SKM-1 treated with dmso at 0.1 percent for 144 hours (cell line): ENCODE measurements around the gene SLC2A10.

Experiments used
- DNase-seq: peaks from one replicate; lab custom pipeline; 2025; ENCODE audit not compliant: unreplicated experiment; lab: John Stamatoyannopoulos, UW

The SLC2A10 gene

GRCh38 chr20:46761566-46761965 is 52.1 kb downstream of the SLC2A10 start:
- no peak for DNase-seq

- DNase-seq, result no peak
These were observed 54.6 kb downstream of the SLC2A10 start for GRCh38 chr20:46764068-46764467.

- DNase-seq, result no peak
These were observed 56.2 kb downstream of the SLC2A10 start for GRCh38 chr20:46765506-46766120.

DNA sequence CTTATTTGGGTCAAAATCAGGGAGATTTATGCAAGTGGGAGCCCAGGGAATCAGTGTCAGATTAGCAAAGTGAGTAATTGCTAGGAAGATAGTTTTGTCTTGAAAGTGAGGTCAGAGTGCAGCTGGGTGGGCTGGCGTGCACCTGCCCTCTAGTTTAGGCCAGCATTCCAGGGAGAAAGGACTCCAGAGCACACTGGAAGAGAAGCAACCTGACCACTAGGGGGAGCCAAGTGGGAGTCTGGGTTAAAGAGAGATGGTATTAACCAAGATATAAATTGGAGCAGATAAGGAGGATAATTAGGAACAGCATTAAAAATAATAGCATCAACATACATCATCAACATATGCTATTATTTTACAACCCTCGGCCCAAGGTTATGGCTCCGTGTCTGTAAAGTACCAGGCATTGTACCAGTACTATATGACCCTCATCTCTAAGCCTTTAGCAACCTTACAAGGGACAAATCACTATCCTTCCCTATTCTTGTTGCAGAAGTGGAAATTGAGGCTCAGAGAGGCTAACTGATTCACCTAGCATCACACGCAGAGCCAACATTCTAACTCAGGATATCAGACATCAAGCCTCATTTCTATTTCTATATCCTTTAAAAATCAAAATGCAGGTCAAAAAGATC is 57.8 kb downstream of the SLC2A10 start:
- DNase-seq, result peak; percentile 13

DNA sequence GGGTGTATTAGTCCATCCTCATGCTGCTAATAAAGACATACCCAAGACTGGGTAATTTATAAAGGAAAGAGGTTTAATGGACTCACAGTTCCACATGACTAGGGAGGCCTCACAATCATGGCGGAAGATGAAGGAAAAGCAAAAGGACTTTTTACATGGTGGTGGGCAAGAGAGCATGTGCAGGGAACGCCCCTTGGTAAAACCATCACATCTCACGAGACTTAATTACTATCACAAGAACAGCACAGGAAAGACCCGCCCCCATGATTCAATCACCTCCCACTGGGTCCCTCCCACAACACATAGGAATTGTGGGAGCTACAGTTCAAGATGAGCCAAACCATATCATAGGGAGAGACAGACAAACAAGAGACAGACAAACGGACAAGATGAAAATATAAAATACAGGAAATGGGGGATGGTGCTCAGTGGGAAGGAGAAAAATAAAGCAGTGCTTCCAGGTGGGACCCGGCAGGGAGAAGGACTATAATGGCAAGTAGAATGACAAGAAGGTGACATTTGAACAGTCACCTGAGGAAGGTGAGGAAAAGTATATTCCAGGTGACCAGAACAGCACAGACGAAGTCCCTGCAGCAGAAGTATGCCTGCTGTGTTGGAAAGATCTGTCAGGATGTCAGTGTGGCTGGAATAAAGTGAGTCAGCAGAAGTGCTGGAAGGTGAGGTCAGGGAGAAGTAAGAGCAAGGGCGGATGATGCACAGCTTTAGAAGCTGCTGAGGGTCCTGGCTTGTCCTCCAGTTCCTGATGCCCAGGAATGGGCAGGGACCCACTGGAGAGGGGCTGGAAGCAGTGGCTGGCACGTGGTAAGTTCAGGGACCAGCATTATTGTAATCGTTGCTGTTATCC is 61.1 kb downstream of the SLC2A10 start:
- no peak for DNase-seq

- no peak for DNase-seq
These were observed 61.7 kb downstream of the SLC2A10 start for GRCh38 chr20:46771195-46771588.

GRCh38 chr20:46772901-46773300 is 63.5 kb downstream of the SLC2A10 start:
- DNase-seq, result no peak

- no peak for DNase-seq
These were observed 64.2 kb downstream of the SLC2A10 start for GRCh38 chr20:46773680-46774079.

DNA sequence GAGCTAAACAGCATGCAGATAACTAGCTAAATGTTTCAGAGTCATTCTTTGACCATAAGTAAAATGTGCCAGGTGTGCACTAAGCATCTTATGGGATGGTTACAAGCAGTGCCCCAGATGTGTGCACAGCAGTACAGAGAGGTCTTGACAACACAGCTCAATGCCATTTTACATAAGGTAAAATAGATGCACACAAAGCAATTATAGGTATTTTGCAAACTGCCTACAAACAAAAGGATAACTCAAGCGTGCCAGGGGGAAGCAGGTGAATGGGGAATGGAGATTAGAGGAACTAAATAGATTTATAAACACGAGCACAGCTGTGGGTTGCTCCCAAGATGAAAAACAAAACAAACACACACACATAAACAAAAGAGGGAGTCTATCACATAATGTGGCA is 64.8 kb downstream of the SLC2A10 start:
- no peak for DNase-seq

GRCh38 chr20:46774943-46775560 is 65.6 kb downstream of the SLC2A10 start:
- DNase-seq, result no peak

DNA sequence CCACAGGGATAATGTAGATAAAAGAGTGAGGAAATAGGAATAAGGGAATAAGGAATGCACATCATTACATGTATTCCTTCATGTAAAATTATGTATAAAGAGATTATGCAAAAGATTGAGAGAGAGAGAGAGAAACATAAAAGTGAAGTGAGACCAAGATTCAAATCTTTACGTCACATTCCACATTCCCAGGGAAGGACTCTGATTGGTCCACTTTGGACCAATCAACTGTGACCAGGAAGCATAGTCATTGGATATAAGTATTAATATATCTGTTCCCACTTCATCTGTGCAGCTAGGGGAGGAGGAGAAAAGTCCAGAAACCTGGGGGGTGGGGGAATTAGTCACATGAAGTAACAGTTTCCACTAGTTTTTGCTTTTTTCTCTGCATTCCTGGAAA is 66.4 kb downstream of the SLC2A10 start:
- DNase-seq, result no peak

DNA sequence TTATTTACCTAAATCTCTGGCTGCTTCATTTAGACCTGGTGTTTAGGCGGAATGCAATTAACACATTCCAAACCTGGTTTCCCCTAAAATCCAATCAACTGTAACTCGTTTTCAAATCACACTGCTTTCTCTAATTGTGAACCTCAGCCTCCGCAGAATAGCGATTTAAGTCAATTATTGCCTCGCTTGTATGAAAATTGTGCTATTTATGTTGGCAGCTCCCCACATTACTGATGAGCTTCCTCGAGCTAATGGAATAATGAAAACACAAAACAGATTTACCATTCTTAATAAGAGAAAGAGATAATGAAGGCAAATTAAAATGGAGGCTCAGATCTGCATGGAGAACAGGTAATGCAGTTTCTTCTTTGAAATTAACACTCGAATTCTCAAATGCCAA is 67.9 kb downstream of the SLC2A10 start:
- DNase-seq, result no peak

DNA sequence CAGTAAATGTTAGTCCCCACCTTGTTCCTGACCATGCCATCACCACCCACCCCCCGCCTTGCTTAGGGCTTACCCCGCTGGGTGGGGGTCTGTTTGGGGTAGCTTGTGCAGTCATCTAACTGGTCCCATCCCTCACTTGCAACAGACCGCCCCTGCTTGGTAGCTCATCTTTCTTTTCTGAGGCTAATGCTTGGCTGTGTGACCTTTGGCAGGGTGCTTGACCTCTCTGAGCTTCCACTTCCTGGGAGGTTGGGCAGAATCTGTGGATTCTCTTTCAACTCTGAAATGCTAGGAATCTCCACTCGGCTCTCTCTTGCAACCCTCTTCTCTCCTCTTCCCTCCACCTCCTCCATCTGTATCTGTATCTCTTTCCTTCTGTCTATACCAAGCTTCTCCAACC is 70.4 kb downstream of the SLC2A10 start:
- DNase-seq, result no peak

DNA sequence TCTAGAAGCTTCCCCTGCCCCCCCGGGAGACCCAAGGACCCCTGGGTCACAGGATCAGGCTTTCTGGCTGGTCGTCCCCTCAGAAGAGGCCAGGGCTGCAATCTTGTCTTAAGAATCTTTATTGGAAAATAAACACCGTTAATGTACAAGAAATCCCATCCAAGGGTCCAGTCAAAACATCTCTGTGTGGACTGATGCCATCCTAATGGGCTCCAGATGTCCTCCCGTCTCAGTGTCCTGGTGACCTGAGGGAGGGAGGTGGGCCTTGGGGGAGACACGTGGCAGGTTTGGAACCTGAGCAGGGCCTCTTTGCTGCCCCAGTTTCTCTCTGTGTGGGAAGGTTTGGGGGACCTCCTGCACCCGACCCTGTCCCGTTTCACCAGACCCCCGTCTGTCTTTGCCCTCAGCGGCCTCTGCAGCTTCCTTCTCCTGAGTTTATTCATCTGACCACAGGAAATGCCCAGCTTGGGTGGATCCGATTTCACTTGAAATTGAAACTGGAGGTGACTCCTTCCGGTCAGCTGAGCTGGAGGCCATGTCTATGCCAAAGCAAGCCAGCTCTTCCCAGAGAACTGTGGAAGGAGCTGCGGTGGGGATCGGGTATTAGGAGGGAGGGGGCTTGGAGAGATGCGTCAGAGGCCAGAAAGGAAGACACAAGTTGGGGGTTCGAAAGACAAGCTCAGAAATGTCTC is 75.1 kb downstream of the SLC2A10 start:
- no peak for DNase-seq
